Right lobe of liver (tissue), 4 donors: ENCODE results near the gene MAB21L2.

Experiments used
- POLR2A ChIP-seq: fragments of 450-650 bp; IDR thresholded peaks from one replicate; pipeline ENCODE4 v1.6.1; 2017; ENCODE audit warnings: antibody characterized with exemption, mild to moderate bottlenecking
- TF ChIP-seq, protein P1 (sequence below), 4 donors: fragments of 200-600 bp in 3 of 4; fragments of 450-650 bp in 1 of 4; IDR thresholded peaks; one replicate each; pipeline versions ENCODE4 v1.5.1 to v1.8.0; 2016 to 2022; ENCODE audit warnings: antibody characterized with exemption in 4 of 4, mild to moderate bottlenecking in 2 of 4
- donor health status: DM: no; HTN: no; CAD: no.
- donor health status: DM: no; HTN: no; CAD: no.
- donor health status: DM: no; HTN: yes; CAD: no.

- TF ChIP-seq POLR2A = no peak
- TF ChIP-seq, protein P1, sequence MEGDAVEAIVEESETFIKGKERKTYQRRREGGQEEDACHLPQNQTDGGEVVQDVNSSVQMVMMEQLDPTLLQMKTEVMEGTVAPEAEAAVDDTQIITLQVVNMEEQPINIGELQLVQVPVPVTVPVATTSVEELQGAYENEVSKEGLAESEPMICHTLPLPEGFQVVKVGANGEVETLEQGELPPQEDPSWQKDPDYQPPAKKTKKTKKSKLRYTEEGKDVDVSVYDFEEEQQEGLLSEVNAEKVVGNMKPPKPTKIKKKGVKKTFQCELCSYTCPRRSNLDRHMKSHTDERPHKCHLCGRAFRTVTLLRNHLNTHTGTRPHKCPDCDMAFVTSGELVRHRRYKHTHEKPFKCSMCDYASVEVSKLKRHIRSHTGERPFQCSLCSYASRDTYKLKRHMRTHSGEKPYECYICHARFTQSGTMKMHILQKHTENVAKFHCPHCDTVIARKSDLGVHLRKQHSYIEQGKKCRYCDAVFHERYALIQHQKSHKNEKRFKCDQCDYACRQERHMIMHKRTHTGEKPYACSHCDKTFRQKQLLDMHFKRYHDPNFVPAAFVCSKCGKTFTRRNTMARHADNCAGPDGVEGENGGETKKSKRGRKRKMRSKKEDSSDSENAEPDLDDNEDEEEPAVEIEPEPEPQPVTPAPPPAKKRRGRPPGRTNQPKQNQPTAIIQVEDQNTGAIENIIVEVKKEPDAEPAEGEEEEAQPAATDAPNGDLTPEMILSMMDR (IDR thresholded peaks at IDR 0.05) = no peak
Observed at GRCh38 chr4:150533673-150534072, 48.3 kb upstream of the MAB21L2 start.
